DMS79 (cell line): Measurements from ENCODE around the gene PRR23C.

Experiments used
- DNase-seq: peaks from one replicate; lab custom pipeline; 2025; lab: John Stamatoyannopoulos, UW

Gene PRR23C

DNA sequence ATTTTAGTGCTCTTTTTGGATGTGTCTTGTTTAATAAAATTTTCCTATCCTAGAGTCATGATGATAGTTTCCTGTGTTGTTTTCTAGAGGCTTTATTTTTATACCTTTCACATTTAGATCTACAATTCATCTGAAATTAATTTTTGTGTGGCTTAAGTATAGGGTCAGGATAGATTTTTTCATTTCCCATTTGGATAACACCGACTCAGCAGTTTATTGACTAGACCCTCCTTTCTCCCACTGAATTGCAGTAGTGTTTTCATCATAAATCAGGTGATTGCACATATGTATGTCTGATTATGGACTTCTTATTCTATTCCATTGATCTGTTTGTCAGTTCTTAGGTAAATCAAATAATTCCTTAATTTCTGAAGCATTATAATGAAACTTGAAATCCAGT lies 49.0 kb downstream of the PRR23C start:
- DNase-seq = no peak
